Keratinocyte (primary cell): ENCODE measurements around the gene SERPINA1. TPM values are rescaled to one million over a fixed set of nuclear protein-coding genes. Genes with fewer than 3 reads are reported as not detected.

Experiments
- DNase-seq: peaks from one replicate; pipeline ENCODE4 v3.0.0-alpha.2; 2011; ENCODE audit warnings: low read depth, missing footprints, low spot score
- FAIRE-seq: peaks from 2 replicates; lab custom pipeline; 2011; peaks lifted over from hg19 to GRCh38; lab: Jason Lieb, UNC
- H2AFZ ChIP-seq: 2 replicates; pipeline ENCODE4 v1.6.0; 2012; ENCODE audit warnings: low read length, control low read depth, inconsistent platforms; ENCODE audit not compliant: control insufficient read depth
- H3K27ac ChIP-seq: 2 replicates; pipeline ENCODE4 v1.5.1; 2011; ENCODE audit warnings: low read length; ENCODE audit not compliant: control insufficient read depth, insufficient read depth
- H3K27me3 ChIP-seq: 3 replicates; pipeline ENCODE4 v1.6.0; 2011; ENCODE audit warnings: low read length; ENCODE audit not compliant: control insufficient read depth, insufficient read depth; ENCODE audit errors: extremely low read depth
- H3K36me3 ChIP-seq, 2 experiments: 2 replicates in 1 of 2; 3 replicates in 1 of 2; pipeline ENCODE4 v1.5.1; 2011; ENCODE audit warnings: low read length in 2 of 2, mild to moderate bottlenecking in 1 of 2; ENCODE audit not compliant: control insufficient read depth in 2 of 2, insufficient read depth in 2 of 2; ENCODE audit errors: extremely low read depth in 1 of 2
- H3K4me1 ChIP-seq: 3 replicates; pipeline ENCODE4 v1.5.1; 2011; ENCODE audit warnings: low read length; ENCODE audit not compliant: control insufficient read depth, insufficient read depth; ENCODE audit errors: extremely low read depth
- H3K4me2 ChIP-seq: 3 replicates; pipeline ENCODE4 v1.6.0; 2011; ENCODE audit warnings: low read depth, low read length; ENCODE audit not compliant: control insufficient read depth, insufficient read depth; ENCODE audit errors: extremely low read depth
- H3K4me3 ChIP-seq, 3 experiments: fragments of 200-600 bp in 1 of 3; sonication (generic) in 1 of 3; 2 replicates in 2 of 3; 3 replicates in 1 of 3; pipeline ENCODE4 v1.5.1; 2011 to 2016; ENCODE audit warnings: low read length in 3 of 3, mild to moderate bottlenecking in 3 of 3, control low read depth in 2 of 3, inconsistent platforms in 1 of 3, low read depth in 1 of 3, mixed read lengths in 1 of 3, mixed run types in 1 of 3, moderate library complexity in 1 of 3; ENCODE audit not compliant: control insufficient read depth in 2 of 3, insufficient read depth in 2 of 3; ENCODE audit errors: extremely low read depth in 1 of 3
- H3K79me2 ChIP-seq: 2 replicates; pipeline ENCODE4 v1.6.0; 2012; ENCODE audit warnings: low read length; ENCODE audit not compliant: control insufficient read depth, insufficient read depth
- H3K9ac ChIP-seq: 3 replicates; pipeline ENCODE4 v1.6.0; 2011; ENCODE audit warnings: low read length; ENCODE audit not compliant: control insufficient read depth, insufficient read depth; ENCODE audit errors: extremely low read depth
- H3K9me1 ChIP-seq: 3 replicates; pipeline ENCODE4 v1.6.0; 2011; ENCODE audit warnings: low read length; ENCODE audit not compliant: control insufficient read depth, insufficient read depth; ENCODE audit errors: extremely low read depth
- H3K9me3 ChIP-seq: 2 replicates; pipeline ENCODE4 v1.5.1; 2012; ENCODE audit warnings: low read depth, low read length; ENCODE audit not compliant: control insufficient read depth
- H4K20me1 ChIP-seq: 3 replicates; pipeline ENCODE4 v1.6.0; 2011; ENCODE audit warnings: low read length; ENCODE audit not compliant: control insufficient read depth, insufficient read depth; ENCODE audit errors: extremely low read depth
- CTCF ChIP-seq, 3 experiments: IDR thresholded peaks in 1 of 3; conservative IDR thresholded peaks in 1 of 3; optimal IDR thresholded peaks in 1 of 3; 2 replicates in 2 of 3; 3 replicates in 1 of 3; pipeline versions ENCODE3 to v1.5.1; 2011; ENCODE audit warnings: low read length in 3 of 3, mild to moderate bottlenecking in 3 of 3, moderate library complexity in 2 of 3, control low read depth in 1 of 3, inconsistent platforms in 1 of 3; ENCODE audit not compliant: insufficient read depth in 2 of 3; ENCODE audit errors: extremely low read depth in 1 of 3
- EZH2 ChIP-seq: IDR thresholded peaks from one replicate; pipeline ENCODE4 v1.6.1; 2012; ENCODE audit warnings: inconsistent platforms, mild to moderate bottlenecking, low read length, moderate library complexity
- dilution Hi-C: fragments of 300-500 bp; cut with MboI; formaldehyde crosslinking; loops from one replicate; pipeline ENCODE4 v1.7.0; 2020; ENCODE audit warnings: low sequenced_read_pairs; ENCODE audit not compliant: extremely low pct_ligation_motif_present
- polyA plus RNA-seq, 5 experiments: library from polyadenylated mRNA; depleted of rRNA in 3 of 5; stranded (reverse) in 3 of 5; stranded (forward) in 1 of 5; unstranded in 1 of 5; fragments of >200 nt; gene quantifications; 1 replicate in 1 of 5; 2 replicates in 3 of 5; 3 replicates in 1 of 5; pipeline versions ENCODE4 v1.2.1 to v1.2.3, GENCODE V29; 2011 to 2012; ENCODE audit warnings: missing spikeins in 2 of 5, low read depth in 1 of 5, low replicate concordance in 1 of 5

The SERPINA1 gene
- polyA plus RNA-seq, 1 donor (not counting 4 experiments of a cell fraction or from before 2014, with no cell fraction given) = 0.71 TPM

- Histone ChIP-seq H3K27ac (no peak overlapping the region), H3K27me3 (no peaks in the 10 kb centered on the region), H3K4me3 (no peak overlapping the region), H3K4me1 (no peaks in the 10 kb centered on the region), H3K9ac (no peak overlapping the region), H3K9me1 (no peaks in the 10 kb centered on the region), H3K9me3 (no peaks in the 10 kb centered on the region), H4K20me1 (no peaks in the 10 kb centered on the region), H2AFZ (no peak overlapping the region), H3K79me2 (no peaks in the 10 kb centered on the region), H3K36me3 (no peaks in the 10 kb centered on the region), H3K4me2 (no peak overlapping the region)
- TF ChIP-seq CTCF (optimal IDR thresholded peaks at IDR 0.05 in 1 of 3, IDR thresholded peaks at IDR 0.05 in 1 of 3, conservative IDR thresholded peaks at IDR 0.05 in 1 of 3; ENCODE audit: extremely low read depth in 1 of 3, insufficient read depth in 2 of 3, low read length in 3 of 3) = no peak
- no peak for TF ChIP-seq EZH2
- dilution Hi-C loops = no loop called here
- DNase-seq = no peak
- no peak for FAIRE-seq
These were observed 27.3 kb downstream of the SERPINA1 start for GRCh38 chr14:94360945-94361565.

- Histone ChIP-seq H3K9me1 (no peaks in the 10 kb centered on the region), H3K4me3 (no peak overlapping the region), H3K4me2 (no peak overlapping the region), H4K20me1 (no peaks in the 10 kb centered on the region), H3K27ac (no peak overlapping the region), H3K9me3 (no peaks in the 10 kb centered on the region), H3K4me1 (no peaks in the 10 kb centered on the region), H2AFZ (no peak overlapping the region), H3K27me3 (no peaks in the 10 kb centered on the region), H3K79me2 (no peaks in the 10 kb centered on the region), H3K9ac (no peak overlapping the region), H3K36me3 (no peaks in the 10 kb centered on the region)
- dilution Hi-C loops = no loop called here
- TF ChIP-seq CTCF (optimal IDR thresholded peaks at IDR 0.05 in 1 of 3, IDR thresholded peaks at IDR 0.05 in 1 of 3, conservative IDR thresholded peaks at IDR 0.05 in 1 of 3; ENCODE audit: extremely low read depth in 1 of 3, insufficient read depth in 2 of 3, low read length in 3 of 3) (no peak), EZH2 (no peak)
- no peak for FAIRE-seq
- no peak for DNase-seq
These were observed 31.2 kb downstream of the SERPINA1 start for GRCh38 chr14:94357166-94357565.
